HUDEP-2 (cell line): ENCODE results near the gene RUSF1.
"Not testable (repeated sequence)": the region's sequence is repeated elsewhere in the genome, so short reads cannot be mapped to it uniquely, and the experiment has no call there.

ENCODE experiments used
- DNase-seq, 76 experiments: peaks; one replicate each; lab custom pipeline; 2025; ENCODE audit not compliant: unreplicated experiment in 76 of 76; lab: John Stamatoyannopoulos, UW

Gene RUSF1

DNA sequence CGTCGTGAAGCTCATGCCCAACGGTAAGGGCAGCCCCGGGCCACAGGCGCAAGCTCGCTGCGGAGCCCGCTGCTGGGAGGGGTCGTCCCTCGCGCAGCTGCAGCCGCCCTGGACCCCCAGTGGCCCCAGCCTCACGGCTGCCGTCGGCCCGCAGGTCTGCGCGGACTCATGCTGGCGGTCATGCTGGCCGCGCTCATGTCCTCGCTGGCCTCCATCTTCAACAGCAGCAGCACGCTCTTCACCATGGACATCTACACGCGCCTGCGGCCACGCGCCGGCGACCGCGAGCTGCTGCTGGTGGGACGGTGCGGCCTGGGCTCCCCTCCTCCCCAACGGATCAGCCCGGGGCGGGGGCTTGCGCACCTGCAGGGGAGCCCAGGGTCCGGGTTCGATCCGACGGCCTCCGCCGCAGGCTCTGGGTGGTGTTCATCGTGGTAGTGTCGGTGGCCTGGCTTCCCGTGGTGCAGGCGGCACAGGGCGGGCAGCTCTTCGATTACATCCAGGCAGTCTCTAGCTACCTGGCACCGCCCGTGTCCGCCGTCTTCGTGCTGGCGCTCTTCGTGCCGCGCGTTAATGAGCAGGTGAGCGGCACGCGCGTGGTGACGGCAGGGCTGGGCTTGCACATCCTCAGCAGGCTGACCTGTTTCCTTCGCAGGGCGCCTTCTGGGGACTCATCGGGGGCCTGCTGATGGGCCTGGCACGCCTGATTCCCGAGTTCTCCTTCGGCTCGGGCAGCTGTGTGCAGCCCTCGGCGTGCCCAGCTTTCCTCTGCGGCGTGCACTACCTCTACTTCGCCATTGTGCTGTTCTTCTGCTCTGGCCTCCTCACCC lies 19.5 kb downstream of the RUSF1 start:
- no peak for DNase-seq

DNA sequence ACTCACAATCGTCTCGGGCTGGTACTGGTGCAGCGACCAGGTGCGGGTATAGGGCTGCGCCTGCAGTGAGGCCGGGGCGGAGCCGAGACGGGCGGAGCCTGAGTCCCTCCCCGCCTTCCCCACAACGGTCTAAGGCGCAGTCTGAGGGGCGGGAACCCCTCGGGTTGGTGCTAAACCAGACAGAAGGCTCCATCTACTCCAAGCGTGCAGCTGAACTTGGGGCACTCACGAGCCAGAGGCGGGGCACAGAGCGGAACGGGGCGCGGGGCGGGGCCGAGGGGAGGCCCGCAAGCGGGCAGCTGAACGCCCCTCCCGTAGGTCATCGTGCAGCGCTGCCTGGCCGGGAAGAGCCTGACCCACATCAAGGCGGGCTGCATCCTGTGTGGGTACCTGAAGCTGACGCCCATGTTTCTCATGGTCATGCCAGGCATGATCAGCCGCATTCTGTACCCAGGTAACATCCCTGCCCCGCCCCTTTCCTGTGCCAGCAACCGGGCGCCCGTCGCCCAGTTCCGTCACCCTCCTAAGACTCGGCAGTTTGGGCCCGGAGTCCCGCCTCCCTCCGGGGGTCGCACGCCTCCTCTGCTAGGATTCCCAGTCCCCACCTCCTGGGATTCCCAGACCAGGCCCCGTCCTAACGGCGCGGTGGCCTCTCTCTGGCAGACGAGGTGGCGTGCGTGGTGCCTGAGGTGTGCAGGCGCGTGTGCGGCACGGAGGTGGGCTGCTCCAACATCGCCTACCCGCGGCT lies 20.3 kb downstream of the RUSF1 start:
- peak in 51 of 76 experiments; percentile 3 to 66 (median 43) for DNase-seq

DNA sequence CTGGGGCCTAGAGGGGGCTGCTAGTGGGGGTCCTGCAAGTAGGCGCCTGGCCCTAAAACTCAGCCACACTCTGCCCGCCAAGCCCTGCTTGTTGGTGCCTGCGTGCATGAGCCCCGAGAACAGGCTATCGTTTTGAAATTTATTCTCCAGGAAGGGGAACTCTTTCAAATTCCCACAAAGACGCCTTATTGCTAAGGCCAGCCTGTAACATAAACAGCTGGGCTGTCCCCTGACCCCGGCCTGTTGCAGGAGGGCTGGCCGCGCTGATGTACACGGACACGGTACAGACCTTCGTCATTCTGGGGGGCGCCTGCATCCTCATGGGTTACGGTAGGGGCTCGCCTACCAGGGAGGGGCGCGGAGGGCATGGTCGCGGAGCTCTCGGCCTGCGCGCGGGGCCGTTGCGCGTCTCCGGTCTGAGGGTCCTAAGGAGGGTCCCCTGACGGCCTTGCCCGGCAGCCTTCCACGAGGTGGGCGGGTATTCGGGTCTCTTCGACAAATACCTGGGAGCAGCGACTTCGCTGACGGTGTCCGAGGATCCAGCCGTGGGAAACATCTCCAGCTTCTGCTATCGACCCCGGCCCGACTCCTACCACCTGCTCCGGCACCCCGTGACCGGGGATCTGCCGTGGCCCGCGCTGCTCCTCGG lies 21.0 kb downstream of the RUSF1 start:
- DNase-seq, result no peak

DNA sequence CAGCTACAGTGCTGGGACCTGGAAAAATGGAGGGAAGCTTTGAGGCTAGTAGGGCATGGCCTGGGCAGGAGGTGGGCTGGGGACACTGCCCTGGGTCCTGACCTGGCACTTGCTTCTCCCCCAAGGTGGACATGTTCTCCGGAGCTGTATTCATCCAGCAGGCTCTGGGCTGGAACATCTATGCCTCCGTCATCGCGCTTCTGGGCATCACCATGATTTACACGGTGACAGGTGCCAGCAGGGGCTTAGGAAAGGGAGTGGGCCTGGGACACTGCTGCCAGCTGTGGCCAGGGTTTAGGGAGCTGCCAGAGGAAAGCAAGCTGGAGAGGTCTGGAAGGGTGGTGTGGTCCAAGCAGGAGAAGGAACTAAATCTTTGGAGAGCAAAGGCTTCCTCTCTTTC lies 22.1 kb downstream of the RUSF1 start:
- no peak for DNase-seq

DNA sequence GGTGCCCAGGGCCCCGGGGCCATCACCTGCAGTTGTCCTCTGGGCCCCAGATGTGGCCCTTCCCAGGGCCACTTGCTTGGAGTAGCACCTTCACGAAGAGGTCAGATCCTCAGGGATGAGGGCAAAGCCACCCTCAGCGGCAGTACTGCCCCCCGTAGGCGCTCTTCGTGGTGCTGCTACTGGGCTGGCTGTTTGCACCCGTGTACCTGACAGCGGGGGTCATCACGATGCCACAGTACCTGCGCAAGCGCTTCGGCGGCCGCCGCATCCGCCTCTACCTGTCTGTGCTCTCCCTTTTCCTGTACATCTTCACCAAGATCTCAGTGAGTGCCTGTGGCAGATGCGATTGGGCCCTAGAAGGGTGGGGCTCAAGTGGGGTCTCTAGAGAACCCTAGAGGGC lies 22.6 kb downstream of the RUSF1 start:
- DNase-seq, result no peak

DNA sequence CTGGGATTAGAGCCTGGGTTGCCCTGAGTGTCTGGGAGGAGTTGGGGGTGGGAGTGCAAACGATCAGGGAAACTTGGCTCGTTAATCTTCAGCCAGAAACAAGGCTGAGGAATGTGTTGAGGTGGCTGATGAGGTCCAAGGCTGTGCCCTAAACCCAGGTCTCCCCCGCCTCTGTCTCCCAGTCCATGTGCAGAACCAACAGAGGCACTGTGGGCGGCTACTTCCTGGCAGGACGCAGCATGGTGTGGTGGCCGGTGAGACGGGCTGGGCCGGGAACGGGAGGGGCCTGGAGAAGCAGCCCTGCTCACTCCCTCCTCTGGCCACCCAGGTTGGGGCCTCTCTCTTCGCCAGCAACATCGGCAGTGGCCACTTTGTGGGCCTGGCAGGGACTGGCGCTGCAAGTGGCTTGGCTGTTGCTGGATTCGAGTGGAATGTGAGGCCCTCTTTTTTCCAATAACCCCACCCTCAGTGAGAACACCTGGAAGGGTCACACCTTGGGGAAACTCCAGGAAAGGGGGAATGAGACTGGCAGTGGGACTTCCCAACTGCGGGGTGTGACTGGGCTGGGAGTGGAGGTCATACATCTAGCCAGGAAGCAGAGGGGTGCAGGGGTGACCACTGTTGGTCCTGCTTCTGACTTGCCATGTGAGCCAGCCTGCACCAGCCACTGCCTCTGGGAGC lies 23.6 kb downstream of the RUSF1 start:
- no peak for DNase-seq

DNA sequence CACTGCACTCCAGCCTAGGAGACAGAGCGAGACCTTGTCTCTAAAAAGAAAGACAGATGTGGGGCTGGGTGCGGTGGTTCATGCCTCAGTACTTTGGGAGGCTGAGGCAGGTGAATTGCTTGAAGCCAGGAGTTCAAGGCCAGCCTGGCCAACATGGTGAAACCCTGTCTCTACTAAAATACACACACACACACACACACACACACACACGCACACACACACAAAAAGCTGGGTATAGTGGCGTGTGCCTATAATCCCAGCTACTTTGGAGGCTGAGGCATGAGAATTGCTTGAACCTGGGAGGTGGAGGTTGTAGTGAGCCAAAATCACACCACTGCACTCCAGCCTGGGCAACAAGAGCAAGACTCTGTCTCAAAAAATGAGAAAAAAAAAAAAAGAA lies 24.1 kb downstream of the RUSF1 start:
- not testable (repeated sequence) for DNase-seq

DNA sequence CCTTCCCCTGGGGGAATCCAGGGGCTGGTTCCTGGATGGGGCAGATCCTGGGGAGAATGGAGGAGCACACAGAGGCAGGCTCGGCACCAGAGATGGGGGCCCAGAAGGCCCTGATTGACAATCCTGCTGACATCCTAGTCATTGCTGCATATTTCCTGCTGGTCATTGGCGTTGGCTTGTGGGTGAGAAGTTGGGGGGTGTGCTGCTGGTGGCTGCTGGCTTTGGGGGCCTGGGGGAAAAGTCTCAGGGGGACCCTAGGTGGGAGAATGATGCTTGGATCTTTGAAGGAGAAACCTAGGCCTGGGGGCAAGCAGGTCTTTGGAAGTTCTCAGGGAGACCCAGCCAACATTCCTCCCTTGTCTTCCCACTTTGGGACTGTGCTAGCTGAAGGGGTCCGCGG lies 25.1 kb downstream of the RUSF1 start, which contains the start of gene SLC5A2:
TSS of gene SLC5A2 (plus strand) at position 43 of the 400 bp plus-strand sequence. CDS start at position 57, 14 bp downstream.
- DNase-seq, result no peak

DNA sequence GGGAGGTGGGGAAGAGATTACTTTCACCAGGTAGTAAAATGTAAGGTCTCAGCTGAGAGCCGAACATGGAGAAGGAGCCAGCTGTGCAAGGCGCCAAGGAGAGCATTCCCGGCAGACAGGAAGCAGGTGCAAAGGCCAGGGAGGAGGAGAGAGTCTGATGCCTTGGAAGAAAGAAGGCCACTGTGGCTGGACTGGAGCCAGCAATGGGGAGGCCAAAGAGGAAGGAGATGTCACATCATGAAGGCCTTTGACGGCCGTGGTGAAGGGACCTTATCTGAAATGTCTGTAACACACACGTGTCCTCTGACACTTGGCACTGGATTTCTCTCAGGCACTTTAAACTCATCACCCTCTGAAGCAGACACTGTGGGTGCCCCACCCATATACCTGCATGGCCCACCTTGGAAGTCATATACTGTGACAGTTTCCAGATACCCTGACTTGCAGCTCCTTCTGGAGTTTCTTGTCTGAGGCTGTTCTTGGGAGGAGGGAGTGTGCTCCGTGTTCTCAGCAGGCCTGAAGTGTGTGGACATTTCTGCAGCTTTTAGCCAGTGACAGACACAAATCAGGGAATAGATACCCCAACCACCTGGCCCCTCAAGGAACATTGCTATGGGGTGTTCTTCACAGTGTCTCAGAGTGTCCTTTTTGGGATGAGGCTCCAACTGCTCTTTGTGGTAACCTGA lies 27.2 kb downstream of the RUSF1 start:
- DNase-seq, result peak in 58 of 76 experiments; percentile 6 to 68 (median 38)

DNA sequence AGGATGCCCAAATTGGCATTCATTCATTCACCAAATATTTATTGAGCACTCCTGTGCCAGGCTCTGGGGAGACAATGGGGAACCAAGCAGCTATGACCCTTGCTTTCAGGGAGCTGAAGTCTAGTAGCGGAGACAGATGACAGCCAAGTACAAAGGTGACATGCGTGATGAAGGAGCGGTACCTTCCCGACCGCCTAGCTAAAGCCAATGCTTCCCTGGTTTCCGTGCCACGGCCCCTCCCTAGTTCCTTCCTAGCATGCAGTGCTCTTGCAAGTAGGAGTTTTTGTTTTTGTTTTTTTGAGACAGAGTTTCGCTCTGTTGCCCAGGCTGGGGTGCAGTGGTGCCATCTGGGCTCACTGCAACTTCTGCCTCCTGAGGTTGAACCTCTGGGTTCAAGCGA lies 28.4 kb downstream of the RUSF1 start:
- DNase-seq, result no peak

DNA sequence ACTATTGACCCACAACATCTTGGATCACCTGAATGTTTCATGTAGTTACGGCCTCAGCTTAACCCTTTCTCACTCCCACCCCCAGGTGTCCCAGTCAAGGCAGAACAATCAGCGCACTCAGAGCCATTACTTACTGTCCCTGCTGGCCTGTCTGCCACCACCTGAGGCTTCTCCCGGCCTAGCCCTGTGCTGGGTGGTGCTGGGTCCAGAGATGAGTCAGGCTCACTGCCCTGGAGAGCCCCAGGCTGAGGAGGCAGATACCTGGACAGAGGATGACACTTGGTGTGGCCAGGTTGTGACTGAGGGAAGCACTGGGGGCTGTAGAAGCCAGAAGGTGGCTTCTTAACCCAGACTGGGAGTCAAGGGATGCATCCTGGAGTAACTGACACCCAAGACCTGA lies 29.2 kb downstream of the RUSF1 start:
- no peak for DNase-seq

DNA sequence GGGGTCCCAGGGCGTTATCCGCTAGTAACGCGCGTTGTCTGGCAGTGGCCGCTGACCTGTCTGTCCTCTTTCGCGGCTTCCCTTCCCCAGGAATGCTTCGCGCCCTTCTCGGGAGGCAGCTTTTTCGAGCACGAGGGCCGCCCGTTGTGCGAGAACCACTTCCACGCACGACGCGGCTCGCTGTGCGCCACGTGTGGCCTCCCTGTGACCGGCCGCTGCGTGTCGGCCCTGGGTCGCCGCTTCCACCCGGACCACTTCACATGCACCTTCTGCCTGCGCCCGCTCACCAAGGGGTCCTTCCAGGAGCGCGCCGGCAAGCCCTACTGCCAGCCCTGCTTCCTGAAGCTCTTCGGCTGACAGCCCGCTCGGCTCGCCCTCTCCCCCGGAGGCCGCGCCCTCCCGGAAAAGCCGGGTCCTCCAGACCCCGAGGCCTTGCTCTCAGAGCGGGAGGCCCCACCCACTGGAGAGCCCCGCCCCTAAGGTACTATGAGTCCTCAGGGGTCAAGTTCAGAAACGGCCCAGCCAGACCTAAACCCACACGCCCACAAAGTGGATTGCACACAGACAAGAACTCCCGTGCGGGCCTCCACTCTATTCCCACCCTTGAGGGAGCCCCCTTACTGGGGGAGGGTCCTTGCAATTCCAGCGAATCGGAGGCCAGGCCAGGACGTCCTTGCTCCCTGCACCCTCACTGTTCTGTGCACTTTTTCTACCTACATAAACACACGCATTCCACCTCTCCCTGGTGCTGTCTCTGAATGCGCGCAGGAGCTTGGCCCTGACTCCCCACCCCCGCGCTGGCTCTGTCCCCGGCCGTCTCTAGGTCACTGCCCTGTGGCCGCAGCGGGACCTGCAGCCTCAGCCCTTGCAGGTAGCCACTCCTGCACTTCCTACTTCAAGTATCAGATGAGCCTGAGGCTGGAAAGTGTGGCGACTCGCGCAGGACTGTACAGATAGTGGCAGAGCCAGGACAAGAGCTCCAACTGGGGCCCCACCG lies 30.7 kb downstream of the RUSF1 start:
- DNase-seq, result peak in 54 of 76 experiments; percentile 13 to 72 (median 46)

DNA sequence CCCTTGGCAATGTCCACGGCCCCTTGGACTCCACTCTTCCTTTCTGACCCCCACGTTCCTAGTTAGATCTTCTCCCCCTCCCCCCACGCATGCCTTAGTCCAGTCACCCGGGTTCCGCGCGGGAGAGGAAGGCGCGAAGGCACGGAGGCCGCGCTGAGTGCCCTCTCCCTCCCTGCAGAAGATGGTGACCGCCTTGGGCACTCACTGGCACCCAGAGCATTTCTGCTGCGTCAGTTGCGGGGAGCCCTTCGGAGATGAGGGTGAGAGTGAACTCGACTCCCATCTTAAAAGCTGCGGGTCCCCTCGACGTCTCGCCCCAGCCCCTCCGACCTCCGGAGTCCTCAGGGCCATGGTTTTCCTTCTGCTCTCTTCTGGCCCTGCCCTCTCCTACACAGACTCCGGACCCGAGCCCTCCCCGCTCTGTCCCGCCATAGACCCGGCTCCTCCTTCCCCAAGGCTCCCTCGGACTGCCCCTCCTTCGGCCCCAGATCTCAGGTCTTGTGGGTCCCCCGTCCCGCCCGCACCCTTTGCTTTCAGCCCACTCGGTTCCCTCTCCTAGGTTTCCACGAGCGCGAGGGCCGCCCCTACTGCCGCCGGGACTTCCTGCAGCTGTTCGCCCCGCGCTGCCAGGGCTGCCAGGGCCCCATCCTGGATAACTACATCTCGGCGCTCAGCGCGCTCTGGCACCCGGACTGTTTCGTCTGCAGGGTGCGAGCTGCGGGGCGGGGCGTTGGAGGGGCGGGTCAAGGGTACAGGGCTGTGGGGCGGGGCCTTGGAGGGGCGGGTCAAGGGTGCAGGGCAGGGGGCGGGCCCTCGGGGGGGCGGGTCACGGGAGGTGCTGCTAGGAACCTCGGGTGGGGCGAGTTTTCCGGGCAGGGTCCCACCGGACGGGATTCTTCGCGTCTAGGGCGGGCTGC lies 31.6 kb downstream of the RUSF1 start:
- DNase-seq, result peak in 69 of 76 experiments; percentile 38 to 98 (median 84)

DNA sequence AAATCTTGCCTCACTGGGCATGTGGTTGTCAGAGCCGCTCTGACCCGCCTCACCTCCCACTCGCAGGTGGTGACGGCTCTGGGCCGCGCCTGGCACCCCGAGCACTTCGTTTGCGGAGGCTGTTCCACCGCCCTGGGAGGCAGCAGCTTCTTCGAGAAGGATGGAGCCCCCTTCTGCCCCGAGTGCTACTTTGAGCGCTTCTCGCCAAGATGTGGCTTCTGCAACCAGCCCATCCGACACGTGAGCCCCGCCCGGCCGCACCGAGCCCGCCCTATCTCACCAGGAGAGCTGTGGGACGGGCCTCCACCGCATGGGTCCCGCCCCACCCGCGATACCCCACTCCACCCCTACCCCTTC lies 32.3 kb downstream of the RUSF1 start:
- peak in 41 of 76 experiments; percentile 6 to 62 (median 42) for DNase-seq

DNA sequence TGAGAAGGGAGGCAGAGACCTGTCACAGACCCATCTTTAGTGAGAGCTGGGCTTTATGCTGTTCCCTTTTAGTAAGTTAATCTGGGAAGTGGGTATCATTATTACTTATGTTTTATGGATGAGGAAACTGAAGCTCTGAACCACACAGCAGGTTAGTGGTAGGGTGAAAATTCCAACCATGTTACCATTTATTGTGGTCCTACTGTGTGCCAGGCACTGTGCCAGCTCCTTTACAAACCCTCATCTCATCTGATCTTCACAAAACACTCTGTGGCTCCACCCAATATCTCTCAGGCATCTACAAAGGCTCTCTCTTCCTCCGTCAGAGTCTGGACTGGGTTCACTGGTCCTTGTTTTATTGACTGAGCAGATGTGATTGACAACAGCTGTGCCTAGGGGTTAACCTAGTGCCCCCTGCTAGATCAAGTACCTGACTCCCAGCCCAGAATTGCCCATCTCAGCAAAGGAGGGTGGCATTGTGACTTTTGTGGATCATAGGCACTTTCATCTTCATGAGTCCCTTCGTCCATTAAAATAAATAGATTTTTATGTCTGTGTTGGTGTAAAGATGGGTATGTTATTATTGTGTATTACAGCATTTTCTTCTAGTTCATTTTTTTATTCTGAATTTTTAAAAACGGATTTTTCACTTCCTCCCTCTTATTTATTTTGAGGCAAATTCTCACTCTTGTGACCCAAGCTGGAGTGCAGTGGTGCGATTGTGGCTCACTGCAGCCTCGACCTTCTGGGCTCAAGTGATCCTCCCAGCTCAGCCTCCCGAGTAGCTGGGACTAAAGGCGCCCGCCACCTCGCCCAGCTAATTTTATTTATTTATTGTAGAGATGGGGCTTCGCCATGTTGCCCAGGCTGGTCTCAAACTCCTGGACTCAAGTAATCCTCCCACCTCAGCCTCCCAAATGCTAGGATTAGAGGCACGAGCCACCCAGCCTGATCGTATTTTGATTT lies 33.1 kb downstream of the RUSF1 start:
- DNase-seq, result no peak

DNA sequence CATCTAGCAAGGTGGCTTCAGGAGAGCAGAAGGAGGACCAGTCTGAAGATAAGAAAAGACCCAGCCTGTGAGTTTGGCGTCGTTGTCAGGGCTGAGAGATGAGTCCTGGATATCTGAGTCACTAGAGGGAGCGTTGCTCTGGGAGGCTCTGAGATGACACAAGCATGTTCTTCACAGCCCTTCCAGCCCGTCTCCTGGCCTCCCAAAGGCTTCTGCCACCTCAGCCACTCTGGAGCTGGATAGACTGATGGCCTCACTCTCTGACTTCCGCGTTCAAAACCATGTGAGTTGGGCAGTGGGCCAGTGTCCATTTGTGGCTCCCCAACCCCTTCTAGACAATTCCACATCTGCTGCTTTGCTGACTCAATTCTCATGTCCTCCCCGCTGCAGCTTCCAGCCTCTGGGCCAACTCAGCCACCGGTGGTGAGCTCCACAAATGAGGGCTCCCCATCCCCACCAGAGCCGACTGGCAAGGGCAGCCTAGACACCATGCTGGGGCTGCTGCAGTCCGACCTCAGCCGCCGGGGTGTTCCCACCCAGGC lies 33.9 kb downstream of the RUSF1 start:
- peak in 53 of 76 experiments; percentile 4 to 60 (median 32) for DNase-seq
